ENCODE results near the gene SLC6A20. TPM values are rescaled to one million over a fixed set of nuclear protein-coding genes. Genes with fewer than 3 reads are reported as not detected.

Gene SLC6A20
- total RNA-seq, 1 donor from 2014 or later = not detected

DNA sequence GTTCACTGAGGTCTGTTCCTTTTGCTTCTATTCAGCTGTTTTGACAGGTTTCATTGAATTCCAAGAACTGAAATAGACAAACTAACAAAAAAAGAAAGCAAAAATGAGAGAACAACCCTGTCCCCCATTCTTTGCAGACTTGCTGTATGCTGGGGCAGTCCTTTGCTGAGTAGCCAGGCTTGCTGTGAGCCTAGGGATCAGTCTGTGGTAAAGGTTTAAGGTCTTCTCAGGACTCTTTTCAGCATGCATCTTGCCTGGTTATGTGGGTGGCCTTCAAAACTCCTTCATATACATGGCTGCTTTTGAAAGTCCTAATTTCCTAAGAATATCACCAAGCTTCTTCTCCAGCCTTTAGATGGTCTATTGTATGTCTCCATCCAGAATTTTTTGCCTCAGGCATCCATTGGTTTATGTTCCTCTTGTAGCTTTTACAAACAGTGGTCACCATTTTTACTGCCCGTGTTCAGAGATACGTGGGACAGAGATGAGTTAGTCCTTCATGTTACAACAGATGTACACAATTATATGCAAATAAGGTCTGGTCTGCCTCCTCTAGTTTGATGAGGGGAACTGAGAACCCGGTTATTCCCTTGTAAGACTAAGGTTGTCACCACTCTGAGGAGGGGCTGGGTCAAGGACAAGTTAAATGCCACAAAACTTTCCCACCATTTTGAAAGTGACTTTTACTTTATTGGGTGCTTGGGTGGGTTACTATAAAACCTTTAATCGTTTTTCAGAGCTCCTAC lies 65.8 kb downstream of the SLC6A20 start:
- H3K27me3 Mint-ChIP-seq = no peaks in the 10 kb centered on the region
- ChIA-PET POLR2A (no interaction called here), CTCF (interaction anchor here (0.7 to 1.1 kb wide), 2 partner anchors 71 to 181 kb away, joined by 3 read pairs; no protein-coding TSS in a partner anchor)
- intact Hi-C loops (cut with micrococcal nuclease) = loop anchor here (5.0 kb wide), 1 partner anchor 43 kb away; the partner anchor contains the start of gene SACM1L
- peak overlapping the region; percentile 70 for H3K27ac Mint-ChIP-seq
- no peaks in the 10 kb centered on the region for H3K9me3 Mint-ChIP-seq
- H3K36me3 Mint-ChIP-seq (ENCODE audit: low read depth) = peaks cover 68% of the 10 kb centered on the region
- H3K4me1 Mint-ChIP-seq = peaks cover 18% of the 10 kb centered on the region
- ATAC-seq (ENCODE audit: low read depth) (peak; percentile 96), DNase-seq (no peak)
- no peak for TF ChIP-seq CTCF (IDR thresholded peaks at IDR 0.05)
- H3K4me3 Mint-ChIP-seq = peak overlapping the region; percentile 17

- H3K27ac Mint-ChIP-seq = no peak overlapping the region
Measured at GRCh38 chr3:45729614-45730013, 66.7 kb downstream of the SLC6A20 start.

DNA sequence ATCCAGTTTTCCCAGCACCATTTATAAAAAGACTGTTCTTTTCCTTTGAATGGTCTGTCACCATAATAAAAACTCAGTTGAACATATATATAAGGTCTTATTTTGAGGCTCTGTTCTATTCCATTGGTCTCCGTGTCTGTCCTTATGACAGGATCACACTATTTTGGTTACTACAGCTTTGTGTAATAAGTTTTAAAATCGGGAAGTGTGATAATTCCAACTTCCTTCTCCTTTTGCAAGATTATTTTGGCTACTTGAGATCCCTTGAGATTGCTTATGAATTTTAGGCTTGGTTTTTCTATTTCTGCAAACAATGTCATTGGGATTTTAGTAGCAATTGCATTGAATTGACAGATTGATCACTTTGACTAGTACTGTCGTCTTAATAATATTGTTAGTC lies 71.4 kb downstream of the SLC6A20 start:
- Mint-ChIP-seq H3K9me3 (no peaks in the 10 kb centered on the region), H3K4me3 (no peak overlapping the region), H3K4me1 (peaks cover 7% of the 10 kb centered on the region), H3K27ac (no peak overlapping the region), H3K27me3 (no peaks in the 10 kb centered on the region), H3K36me3 (ENCODE audit: low read depth) (peaks cover 70% of the 10 kb centered on the region)
- POLR2A ChIA-PET = interaction anchor here (1.0 kb wide), 1 partner anchor 31 kb away, joined by 3 read pairs; no protein-coding TSS in a partner anchor
- CTCF ChIA-PET = no interaction called here
- ATAC-seq (ENCODE audit: low read depth) = no peak
- no peak for TF ChIP-seq CTCF (IDR thresholded peaks at IDR 0.05)
- no peak for DNase-seq
- intact Hi-C loops (cut with micrococcal nuclease) = no loop called here

More at GRCh38 chr3:45729614-45730013, 66.7 kb downstream of the SLC6A20 start:
- Mint-ChIP-seq H3K4me1 (peaks cover 18% of the 10 kb centered on the region), H3K27me3 (no peaks in the 10 kb centered on the region), H3K4me3 (no peak overlapping the region), H3K9me3 (no peaks in the 10 kb centered on the region), H3K36me3 (ENCODE audit: low read depth) (peaks cover 68% of the 10 kb centered on the region)
- no peak for TF ChIP-seq CTCF (IDR thresholded peaks at IDR 0.05)
- ChIA-PET POLR2A (no interaction called here), CTCF (interaction anchor here (0.7 kb wide), 1 partner anchor 157 kb away, joined by 3 read pairs; no protein-coding TSS in a partner anchor)
- ATAC-seq (ENCODE audit: low read depth) (no peak), DNase-seq (no peak)
- intact Hi-C loops (cut with micrococcal nuclease) = loop anchor here (5.0 kb wide), 1 partner anchor 42 kb away; the partner anchor contains the start of gene SACM1L

- ATAC-seq (ENCODE audit: low read depth) (no peak), DNase-seq (no peak)
- no peak overlapping the region for H3K4me3 Mint-ChIP-seq
- ChIA-PET POLR2A (no interaction called here), CTCF (no interaction called here)
- no peak overlapping the region for H3K27ac Mint-ChIP-seq
- H3K4me1 Mint-ChIP-seq = no peaks in the 10 kb centered on the region
- no peak for TF ChIP-seq CTCF (IDR thresholded peaks at IDR 0.05)
- intact Hi-C loops (cut with micrococcal nuclease) = no loop called here
- no peaks in the 10 kb centered on the region for H3K9me3 Mint-ChIP-seq
- peaks cover 70% of the 10 kb centered on the region for H3K36me3 Mint-ChIP-seq (ENCODE audit: low read depth)
- no peaks in the 10 kb centered on the region for H3K27me3 Mint-ChIP-seq
Measured at GRCh38 chr3:45719655-45720487, 76.5 kb downstream of the SLC6A20 start.

GRCh38 chr3:45716790-45717336 lies 79.5 kb downstream of the SLC6A20 start:
- no peak for TF ChIP-seq CTCF (IDR thresholded peaks at IDR 0.05)
- peaks cover 64% of the 10 kb centered on the region for H3K36me3 Mint-ChIP-seq (ENCODE audit: low read depth)
- DNase-seq = no peak
- no peaks in the 10 kb centered on the region for H3K27me3 Mint-ChIP-seq
- no peaks in the 10 kb centered on the region for H3K9me3 Mint-ChIP-seq
- intact Hi-C loops (cut with micrococcal nuclease) = no loop called here
- H3K27ac Mint-ChIP-seq = no peak overlapping the region
- no peak overlapping the region for H3K4me3 Mint-ChIP-seq
- ATAC-seq (ENCODE audit: low read depth) = no peak
- no peaks in the 10 kb centered on the region for H3K4me1 Mint-ChIP-seq
- CTCF ChIA-PET = no interaction called here
- POLR2A ChIA-PET = no interaction called here
